ENCODE results near the gene ABCC2. TPM values are rescaled to one million over a fixed set of nuclear protein-coding genes. Genes with fewer than 3 reads are reported as not detected.

ABCC2 gene
- total RNA-seq, 1 donor from 2014 or later: 0.87 TPM

DNA sequence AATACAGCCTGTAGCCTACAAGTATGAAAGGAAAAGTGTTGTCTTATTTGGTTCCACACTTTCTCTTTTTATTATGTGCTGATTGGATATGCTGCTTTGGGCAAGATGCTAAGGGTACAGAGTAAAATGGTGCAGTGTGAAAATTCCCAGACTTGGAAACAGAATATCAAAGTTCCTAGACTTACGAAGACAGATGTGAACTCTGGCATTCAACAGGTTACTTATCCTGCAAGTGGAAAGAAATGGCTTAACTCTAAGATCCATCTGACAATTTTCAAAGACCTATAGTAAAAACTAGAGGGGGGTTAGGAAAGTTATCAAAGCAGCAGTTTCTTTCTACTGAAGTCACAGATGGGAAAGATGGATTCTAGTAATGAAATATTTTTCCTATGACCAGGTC lies 26.3 kb upstream of the ABCC2 start:
- Mint-ChIP-seq H3K4me1 (no peaks in the 10 kb centered on the region), H3K27me3 (ENCODE audit: low read depth) (no peaks in the 10 kb centered on the region), H3K4me3 (no peak overlapping the region), H3K9me3 (no peaks in the 10 kb centered on the region), H3K36me3 (peaks cover 42% of the 10 kb centered on the region), H3K27ac (no peak overlapping the region)
- DNase-seq (ENCODE audit: low spot score in 2 of 2, unreplicated experiment in 2 of 2): no peak
- TF ChIP-seq, protein P1, sequence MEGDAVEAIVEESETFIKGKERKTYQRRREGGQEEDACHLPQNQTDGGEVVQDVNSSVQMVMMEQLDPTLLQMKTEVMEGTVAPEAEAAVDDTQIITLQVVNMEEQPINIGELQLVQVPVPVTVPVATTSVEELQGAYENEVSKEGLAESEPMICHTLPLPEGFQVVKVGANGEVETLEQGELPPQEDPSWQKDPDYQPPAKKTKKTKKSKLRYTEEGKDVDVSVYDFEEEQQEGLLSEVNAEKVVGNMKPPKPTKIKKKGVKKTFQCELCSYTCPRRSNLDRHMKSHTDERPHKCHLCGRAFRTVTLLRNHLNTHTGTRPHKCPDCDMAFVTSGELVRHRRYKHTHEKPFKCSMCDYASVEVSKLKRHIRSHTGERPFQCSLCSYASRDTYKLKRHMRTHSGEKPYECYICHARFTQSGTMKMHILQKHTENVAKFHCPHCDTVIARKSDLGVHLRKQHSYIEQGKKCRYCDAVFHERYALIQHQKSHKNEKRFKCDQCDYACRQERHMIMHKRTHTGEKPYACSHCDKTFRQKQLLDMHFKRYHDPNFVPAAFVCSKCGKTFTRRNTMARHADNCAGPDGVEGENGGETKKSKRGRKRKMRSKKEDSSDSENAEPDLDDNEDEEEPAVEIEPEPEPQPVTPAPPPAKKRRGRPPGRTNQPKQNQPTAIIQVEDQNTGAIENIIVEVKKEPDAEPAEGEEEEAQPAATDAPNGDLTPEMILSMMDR (IDR thresholded peaks at IDR 0.05; ENCODE audit: unreplicated experiment): no peak

GRCh38 chr10:99758211-99758891 lies 24.1 kb upstream of the ABCC2 start:
- H3K36me3 Mint-ChIP-seq: peaks cover 47% of the 10 kb centered on the region
- peaks cover 6% of the 10 kb centered on the region for H3K9me3 Mint-ChIP-seq

GRCh38 chr10:99760321-99760720 lies 22.1 kb upstream of the ABCC2 start:
- TF ChIP-seq, protein P1 (IDR thresholded peaks at IDR 0.05; ENCODE audit: unreplicated experiment): no peak
- H3K9me3 Mint-ChIP-seq: peaks cover 8% of the 10 kb centered on the region
- H3K27me3 Mint-ChIP-seq (ENCODE audit: low read depth): no peaks in the 10 kb centered on the region
- no peak overlapping the region for H3K27ac Mint-ChIP-seq
- H3K36me3 Mint-ChIP-seq: peaks cover 41% of the 10 kb centered on the region
- no peak for DNase-seq (ENCODE audit: low spot score in 2 of 2, unreplicated experiment in 2 of 2)
- H3K4me3 Mint-ChIP-seq: no peak overlapping the region
- no peaks in the 10 kb centered on the region for H3K4me1 Mint-ChIP-seq

More at GRCh38 chr10:99758211-99758891, 24.1 kb upstream of the ABCC2 start:
- no peak for DNase-seq (ENCODE audit: low spot score in 2 of 2, unreplicated experiment in 2 of 2)
- no peak overlapping the region for H3K27ac Mint-ChIP-seq
- H3K4me3 Mint-ChIP-seq: no peak overlapping the region
- H3K27me3 Mint-ChIP-seq (ENCODE audit: low read depth): no peaks in the 10 kb centered on the region
- no peaks in the 10 kb centered on the region for H3K4me1 Mint-ChIP-seq
- TF ChIP-seq, protein P1 (IDR thresholded peaks at IDR 0.05; ENCODE audit: unreplicated experiment): no peak

DNA sequence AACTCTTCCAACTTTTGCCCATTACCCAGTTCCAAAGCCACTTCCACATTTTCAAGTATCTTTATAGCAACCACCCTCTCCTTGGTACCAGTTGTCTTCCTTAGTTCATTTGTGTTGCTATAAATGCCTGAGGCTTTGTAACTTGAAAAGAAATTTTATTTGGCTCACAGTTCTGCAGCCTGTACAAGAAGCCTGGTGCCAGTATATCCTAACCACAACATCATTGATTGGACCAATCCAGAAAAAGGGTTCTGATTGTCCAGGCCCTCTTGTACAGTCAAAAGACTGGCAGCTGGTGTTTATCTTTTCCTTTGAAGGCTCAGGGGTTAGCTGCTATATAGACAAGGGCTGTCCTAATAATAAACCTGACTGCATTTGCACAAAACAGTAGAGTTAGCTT lies 21.1 kb upstream of the ABCC2 start:
- H3K4me1 Mint-ChIP-seq: no peaks in the 10 kb centered on the region
- H3K27ac Mint-ChIP-seq: no peak overlapping the region
- H3K27me3 Mint-ChIP-seq (ENCODE audit: low read depth): no peaks in the 10 kb centered on the region
- peaks cover 8% of the 10 kb centered on the region for H3K9me3 Mint-ChIP-seq
- no peak for DNase-seq (ENCODE audit: low spot score in 2 of 2, unreplicated experiment in 2 of 2)
- TF ChIP-seq, protein P1 (IDR thresholded peaks at IDR 0.05; ENCODE audit: unreplicated experiment): no peak
- H3K4me3 Mint-ChIP-seq: no peak overlapping the region
- peaks cover 41% of the 10 kb centered on the region for H3K36me3 Mint-ChIP-seq

DNA sequence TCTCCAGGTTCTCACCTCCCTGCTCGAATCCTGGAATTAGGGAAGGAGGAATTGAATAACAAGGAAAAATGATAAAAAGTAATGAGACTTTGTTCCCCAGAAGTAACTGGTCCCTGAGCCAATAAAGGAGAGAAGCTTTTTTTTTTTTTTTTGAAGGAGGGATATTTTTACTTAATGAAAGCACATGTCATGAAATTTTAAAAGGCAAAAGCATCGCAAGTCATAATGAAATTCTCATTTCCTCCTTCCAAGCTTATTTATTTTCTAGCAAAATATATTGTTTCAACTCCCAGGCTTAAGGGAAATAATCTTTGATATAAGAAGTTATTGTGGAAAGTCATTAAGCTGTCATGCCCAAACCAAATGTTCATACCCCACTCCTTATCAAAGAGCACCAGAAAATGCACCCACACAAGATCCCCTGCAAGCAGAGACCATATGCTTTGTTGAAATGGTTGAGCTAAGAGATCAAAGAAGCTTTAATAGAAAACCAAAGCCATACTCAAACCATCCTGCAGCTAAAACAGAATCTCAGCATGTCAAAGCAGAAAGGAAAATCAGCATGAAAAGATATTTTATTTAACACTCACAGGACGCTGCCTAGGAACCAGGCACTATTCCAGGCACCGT lies 16.7 kb upstream of the ABCC2 start:
- TF ChIP-seq, protein P1 (IDR thresholded peaks at IDR 0.05; ENCODE audit: unreplicated experiment): no peak
- H3K27ac Mint-ChIP-seq: no peak overlapping the region

More for the DNA sequence above, 16.7 kb upstream of the ABCC2 start:
- Mint-ChIP-seq H3K4me1 (no peaks in the 10 kb centered on the region), H3K4me3 (no peak overlapping the region), H3K9me3 (peaks cover 8% of the 10 kb centered on the region), H3K27me3 (ENCODE audit: low read depth) (no peaks in the 10 kb centered on the region), H3K36me3 (peaks cover 16% of the 10 kb centered on the region)
- DNase-seq (ENCODE audit: low spot score in 2 of 2, unreplicated experiment in 2 of 2): no peak

Measured in mesothelial cell of epicardium (in vitro differentiated cells).